Measurements from ENCODE around the gene METTL13. TPM values are rescaled to one million over a fixed set of nuclear protein-coding genes. Genes with fewer than 3 reads are reported as not detected.

Gene METTL13
- total RNA-seq, 1 donor from 2014 or later: 19.5 TPM

DNA sequence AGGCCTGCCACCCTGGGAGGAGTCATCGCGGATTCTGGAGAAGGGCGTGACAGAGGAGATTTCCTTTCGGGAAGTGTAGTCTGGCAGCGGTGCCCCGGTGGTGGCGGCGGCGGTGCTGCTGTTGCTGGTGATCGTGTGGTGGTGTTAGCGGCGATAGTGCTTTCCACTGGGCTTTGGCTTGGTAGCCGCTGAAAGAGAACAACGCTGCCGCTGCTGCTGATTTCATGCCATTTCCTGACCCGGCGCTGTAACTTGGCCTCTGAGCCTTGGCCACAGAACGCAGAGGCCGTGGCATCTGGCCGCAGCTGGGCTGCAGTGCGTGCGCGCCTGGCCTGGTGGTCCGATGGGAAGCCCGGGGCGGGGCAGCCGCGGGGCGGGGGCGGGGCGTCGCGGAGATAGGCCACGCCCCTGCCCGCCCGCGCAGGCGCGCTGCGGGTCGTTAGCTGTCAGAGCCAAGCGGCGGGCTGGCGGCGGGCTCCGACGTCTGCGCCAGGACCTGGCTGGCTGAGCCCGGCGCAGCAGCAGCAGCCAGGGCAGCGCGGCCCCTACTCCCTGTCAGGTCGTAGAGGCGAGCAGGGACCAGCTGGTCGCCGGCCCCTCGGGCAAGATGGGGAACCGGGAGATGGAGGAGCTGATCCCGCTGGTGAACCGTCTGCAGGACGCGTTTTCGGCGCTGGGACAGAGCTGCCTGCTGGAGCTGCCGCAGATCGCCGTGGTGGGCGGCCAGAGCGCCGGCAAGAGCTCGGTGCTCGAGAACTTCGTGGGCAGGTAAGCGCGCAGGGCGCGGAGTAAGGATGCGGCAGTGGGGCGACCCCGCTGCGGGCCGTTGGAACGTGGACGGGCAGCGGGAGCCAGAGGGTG, 59.8 kb downstream of the METTL13 start, which contains the start of gene DNM3:
DNM3 (plus strand) TSS at position 449 of the 861 bp plus-strand sequence; CDS start at position 608, 159 bp downstream.
- H3K4me1 ChIP-seq: no peaks in the 10 kb centered on the region
- H3F3A ChIP-seq (ENCODE audit: low read depth): peaks cover 10% of the 10 kb centered on the region
- H3K36me3 ChIP-seq: no peaks in the 10 kb centered on the region
- H2AFZ ChIP-seq (replicated peaks): peak within 1 kb of the TSS; percentile 87
- peak; percentile 93 for DNase-seq (ENCODE audit: low spot score)
- TF ChIP-seq EZH2phosphoT487 (IDR thresholded peaks at IDR 0.05) (no peak), EZH2 (IDR thresholded peaks at IDR 0.05) (peak; percentile 58)
- TF ChIP-seq, protein P1, sequence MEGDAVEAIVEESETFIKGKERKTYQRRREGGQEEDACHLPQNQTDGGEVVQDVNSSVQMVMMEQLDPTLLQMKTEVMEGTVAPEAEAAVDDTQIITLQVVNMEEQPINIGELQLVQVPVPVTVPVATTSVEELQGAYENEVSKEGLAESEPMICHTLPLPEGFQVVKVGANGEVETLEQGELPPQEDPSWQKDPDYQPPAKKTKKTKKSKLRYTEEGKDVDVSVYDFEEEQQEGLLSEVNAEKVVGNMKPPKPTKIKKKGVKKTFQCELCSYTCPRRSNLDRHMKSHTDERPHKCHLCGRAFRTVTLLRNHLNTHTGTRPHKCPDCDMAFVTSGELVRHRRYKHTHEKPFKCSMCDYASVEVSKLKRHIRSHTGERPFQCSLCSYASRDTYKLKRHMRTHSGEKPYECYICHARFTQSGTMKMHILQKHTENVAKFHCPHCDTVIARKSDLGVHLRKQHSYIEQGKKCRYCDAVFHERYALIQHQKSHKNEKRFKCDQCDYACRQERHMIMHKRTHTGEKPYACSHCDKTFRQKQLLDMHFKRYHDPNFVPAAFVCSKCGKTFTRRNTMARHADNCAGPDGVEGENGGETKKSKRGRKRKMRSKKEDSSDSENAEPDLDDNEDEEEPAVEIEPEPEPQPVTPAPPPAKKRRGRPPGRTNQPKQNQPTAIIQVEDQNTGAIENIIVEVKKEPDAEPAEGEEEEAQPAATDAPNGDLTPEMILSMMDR (IDR thresholded peaks at IDR 0.05): no peak
- Mint-ChIP-seq H3K36me3 (no peaks in the 10 kb centered on the region), H3K27ac (no peak within 1 kb of the TSS), H3K9me3 (no peaks in the 10 kb centered on the region), H3K4me3 (peak within 1 kb of the TSS; percentile 93), H3K4me1 (peaks cover 12% of the 10 kb centered on the region), H3K27me3 (ENCODE audit: insufficient read depth, low read depth) (peaks cover 8% of the 10 kb centered on the region)
- H3K79me2 ChIP-seq (ENCODE audit: low read depth): no peaks in the 10 kb centered on the region
- peak within 1 kb of the TSS; percentile 97 for H3K4me2 ChIP-seq
- no peak within 1 kb of the TSS for H3K27ac ChIP-seq
- H3K4me3 ChIP-seq: peak within 1 kb of the TSS; percentile 69
- H4K20me1 ChIP-seq (ENCODE audit: low read depth): no peaks in the 10 kb centered on the region
- H3K9ac ChIP-seq: no peak within 1 kb of the TSS
- peaks cover 44% of the 10 kb centered on the region for H3K27me3 ChIP-seq
- H3K9me3 ChIP-seq (ENCODE audit: low read depth): no peaks in the 10 kb centered on the region

DNA sequence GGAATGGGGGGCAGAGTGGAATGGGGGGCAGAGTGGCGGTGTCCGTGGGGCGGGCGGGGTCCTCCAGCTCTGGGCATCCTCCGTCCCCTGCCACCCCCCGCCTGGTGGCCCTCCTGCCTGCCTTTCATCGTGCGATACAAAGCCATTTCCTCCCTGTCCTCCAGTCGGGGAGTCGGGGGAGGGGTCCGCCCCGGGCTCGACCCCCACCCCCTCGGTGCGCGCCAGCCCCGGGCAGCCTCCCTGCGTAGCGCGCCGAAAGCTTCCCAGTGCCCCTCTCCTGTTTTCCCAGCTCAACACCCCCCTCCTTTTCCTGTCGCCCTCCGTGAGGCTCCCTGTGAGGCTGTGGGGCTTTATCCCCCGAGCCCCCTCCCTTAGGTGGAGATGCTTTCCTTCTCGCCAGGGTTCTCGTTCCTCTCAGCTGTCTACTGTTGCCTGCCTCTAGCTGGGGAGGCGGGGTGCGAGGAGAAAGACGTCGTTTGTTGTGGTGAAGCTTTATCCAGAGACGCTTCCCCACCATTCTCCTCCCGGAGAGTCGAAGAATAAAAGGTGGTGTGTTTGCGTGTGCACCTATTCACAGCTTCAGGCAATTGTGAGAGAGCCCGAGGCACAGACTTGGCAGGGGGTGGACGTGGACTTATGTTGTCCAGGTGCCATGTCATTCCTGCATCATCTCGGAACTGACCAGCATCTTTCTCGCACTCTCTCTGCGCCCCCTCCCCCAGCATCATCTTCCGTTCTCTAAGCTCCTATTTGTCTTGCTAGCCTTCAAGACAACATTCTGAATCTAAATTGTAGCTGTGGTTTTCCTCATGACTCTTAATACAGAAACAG, 60.7 kb downstream of the METTL13 start:
- H2AFZ ChIP-seq (replicated peaks): peak overlapping the region; percentile 87
- peak overlapping the region; percentile 93 for H3K4me3 Mint-ChIP-seq

DNA sequence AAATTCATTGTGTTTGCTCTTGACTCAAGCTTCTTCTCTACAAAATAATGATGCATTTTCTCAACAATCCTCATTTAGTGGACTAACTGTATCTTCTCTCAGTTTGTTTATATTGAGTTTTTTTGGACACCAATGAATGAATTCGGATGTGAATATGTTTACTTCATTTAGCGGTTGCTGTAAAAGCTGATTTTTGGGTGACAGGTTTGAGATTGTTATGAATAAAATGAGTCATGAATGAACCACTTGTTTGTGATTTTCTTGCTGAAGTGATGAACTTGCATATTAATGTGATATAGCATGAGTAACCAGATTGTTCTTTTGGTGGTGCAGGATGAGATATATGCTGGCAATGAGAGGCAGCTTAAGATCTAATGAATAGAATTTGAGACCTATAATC, 62.9 kb downstream of the METTL13 start:
- TF ChIP-seq EZH2 (IDR thresholded peaks at IDR 0.05) (no peak), EZH2phosphoT487 (IDR thresholded peaks at IDR 0.05) (no peak)
- TF ChIP-seq, protein P1 (IDR thresholded peaks at IDR 0.05): no peak
- Histone ChIP-seq H3K4me2 (no peak overlapping the region), H3K9ac (no peak overlapping the region), H3K27me3 (peaks cover 40% of the 10 kb centered on the region), H3K79me2 (ENCODE audit: low read depth) (no peaks in the 10 kb centered on the region), H3K27ac (no peak overlapping the region), H3F3A (ENCODE audit: low read depth) (peaks cover 10% of the 10 kb centered on the region), H2AFZ (replicated peaks) (no peak overlapping the region), H4K20me1 (ENCODE audit: low read depth) (no peaks in the 10 kb centered on the region), H3K9me3 (ENCODE audit: low read depth) (no peaks in the 10 kb centered on the region), H3K4me1 (no peaks in the 10 kb centered on the region), H3K4me3 (no peak overlapping the region), H3K36me3 (no peaks in the 10 kb centered on the region)
- no peak for DNase-seq (ENCODE audit: low spot score)
- Mint-ChIP-seq H3K4me3 (no peak overlapping the region), H3K4me1 (peaks cover 16% of the 10 kb centered on the region), H3K9me3 (no peaks in the 10 kb centered on the region), H3K27me3 (ENCODE audit: insufficient read depth, low read depth) (peaks cover 8% of the 10 kb centered on the region), H3K36me3 (no peaks in the 10 kb centered on the region), H3K27ac (no peak overlapping the region)

More for the DNA sequence above, 60.7 kb downstream of the METTL13 start:
- H3K27ac Mint-ChIP-seq: no peak overlapping the region
- Histone ChIP-seq H3K4me3 (peak overlapping the region; percentile 69), H3K79me2 (ENCODE audit: low read depth) (no peaks in the 10 kb centered on the region), H3F3A (ENCODE audit: low read depth) (peaks cover 10% of the 10 kb centered on the region), H3K9me3 (ENCODE audit: low read depth) (no peaks in the 10 kb centered on the region), H3K4me1 (no peaks in the 10 kb centered on the region), H3K36me3 (no peaks in the 10 kb centered on the region), H3K27ac (no peak overlapping the region), H3K4me2 (peak overlapping the region; percentile 97), H3K9ac (no peak overlapping the region), H4K20me1 (ENCODE audit: low read depth) (no peaks in the 10 kb centered on the region), H3K27me3 (peaks cover 44% of the 10 kb centered on the region)
- DNase-seq (ENCODE audit: low spot score): peak; percentile 47
- H3K36me3 Mint-ChIP-seq: no peaks in the 10 kb centered on the region
- H3K4me1 Mint-ChIP-seq: peaks cover 12% of the 10 kb centered on the region
- TF ChIP-seq EZH2phosphoT487 (IDR thresholded peaks at IDR 0.05): no peak
- TF ChIP-seq EZH2 (IDR thresholded peaks at IDR 0.05): no peak
- TF ChIP-seq, protein P1 (IDR thresholded peaks at IDR 0.05): no peak
- H3K9me3 Mint-ChIP-seq: no peaks in the 10 kb centered on the region
- H3K27me3 Mint-ChIP-seq (ENCODE audit: insufficient read depth, low read depth): peaks cover 8% of the 10 kb centered on the region

Measured in neural progenitor cell (in vitro differentiated cells).